SK-N-MC (cell line): ENCODE results near the gene PRKG1.

ENCODE experiments used
- EZH2 ChIP-seq: fragments of 200-600 bp; sonication (generic); IDR thresholded peaks from one replicate; pipeline ENCODE4 v1.6.1; 2017; ENCODE audit warnings: antibody characterized with exemption
- FOXP2 ChIP-seq: optimal IDR thresholded peaks from 2 replicates; pipeline ENCODE3; 2011; ENCODE audit warnings: mild to moderate bottlenecking, moderate library complexity; ENCODE audit not compliant: insufficient read depth; ENCODE audit errors: extremely low read length, control extremely low read depth
- POLR2AphosphoS5 ChIP-seq: IDR thresholded peaks from 2 replicates; pipeline ENCODE4 v1.6.1; 2012; ENCODE audit warnings: mild to moderate bottlenecking, low read depth, low read length, borderline replicate concordance

GRCh38 chr10:52185256-52185655 lies 1111.0 kb downstream of the PRKG1 start:
- TF ChIP-seq POLR2AphosphoS5: no peak
- no peak for TF ChIP-seq FOXP2
- no peak for TF ChIP-seq EZH2
